Smooth muscle cell (in vitro differentiated cells): ENCODE data around the gene ITPR1. TPM values are rescaled to one million over a fixed set of nuclear protein-coding genes. Genes with fewer than 3 reads are reported as not detected.

Experiments
- DNase-seq: peaks from one replicate; lab custom pipeline; 2025; ENCODE audit not compliant: unreplicated experiment; lab: John Stamatoyannopoulos, UW
- H2AFZ ChIP-seq: fragments of 200-600 bp; sonication (generic); 2 replicates; pipeline ENCODE4 v1.6.0; 2016; ENCODE audit warnings: antibody characterized with exemption, low read depth, mild to moderate bottlenecking
- H3F3A ChIP-seq: fragments of 200-600 bp; sonication (generic); 2 replicates; pipeline ENCODE4 v1.6.0; 2017; ENCODE audit warnings: antibody characterized with exemption, low read depth
- H3K27ac ChIP-seq: fragments of 200-600 bp; sonication (generic); 2 replicates; pipeline ENCODE4 v1.5.1; 2016; ENCODE audit warnings: low read depth, mild to moderate bottlenecking
- H3K27me3 ChIP-seq: fragments of 200-600 bp; sonication (generic); 2 replicates; pipeline ENCODE4 v1.6.1; 2016; ENCODE audit warnings: low read depth, mild to moderate bottlenecking
- H3K36me3 ChIP-seq: fragments of 200-600 bp; sonication (generic); 2 replicates; pipeline ENCODE4 v1.5.1; 2016; ENCODE audit warnings: low read depth
- H3K4me1 ChIP-seq: fragments of 200-600 bp; sonication (generic); 2 replicates; pipeline ENCODE4 v1.5.1; 2016; ENCODE audit warnings: low read depth
- H3K4me2 ChIP-seq: fragments of 200-600 bp; sonication (generic); 2 replicates; pipeline ENCODE4 v1.6.0; 2016; ENCODE audit warnings: mild to moderate bottlenecking
- H3K4me3 ChIP-seq: fragments of 200-600 bp; sonication (generic); 2 replicates; pipeline ENCODE4 v1.5.1; 2016; ENCODE audit warnings: mild to moderate bottlenecking
- H3K79me2 ChIP-seq: fragments of 200-600 bp; sonication (generic); 2 replicates; pipeline ENCODE4 v1.6.0; 2016; ENCODE audit warnings: low read depth, mild to moderate bottlenecking
- H3K9ac ChIP-seq: fragments of 200-600 bp; sonication (generic); 2 replicates; pipeline ENCODE4 v1.6.0; 2016; ENCODE audit warnings: low read depth
- H3K9me3 ChIP-seq: fragments of 200-600 bp; sonication (generic); replicated peaks from 2 replicates; pipeline ENCODE4 v1.5.1; 2016; ENCODE audit warnings: low read depth
- H4K20me1 ChIP-seq: fragments of 200-600 bp; sonication (generic); 2 replicates; pipeline ENCODE4 v1.6.0; 2016; ENCODE audit warnings: low read depth
- WGBS: methylation state at CpG from one replicate; pipeline ENCODE4 v1.1.7; 2016; ENCODE audit warnings: low lambda C conversion rate; 5-methylcytosine and 5-hydroxymethylcytosine counted together
- polyA plus RNA-seq: library from polyadenylated mRNA; unstranded; fragments of >200 nt; fragmentation: Nextera tagmentation; extraction: Ambion mirVana; gene quantifications from 2 replicates; pipeline ENCODE4 v1.2.1, GENCODE V29; 2016
- total RNA-seq: library from RNA; depleted of rRNA; stranded (reverse); fragments of >200 nt; gene quantifications from 2 replicates; pipeline ENCODE4 v1.2.3, GENCODE V29; 2014
- TF ChIP-seq, protein P1 (sequence below): fragments of 200-600 bp; sonication (generic); IDR thresholded peaks from 2 replicates; pipeline ENCODE4 v1.5.1; 2017; ENCODE audit warnings: borderline replicate concordance, mild to moderate bottlenecking, antibody characterized with exemption; ENCODE audit not compliant: insufficient read depth, poor library complexity, severe bottlenecking

Gene ITPR1
- total and polyA plus RNA-seq, 2 experiments from 2014 or later, result 16.4 to 28.6 TPM

DNA sequence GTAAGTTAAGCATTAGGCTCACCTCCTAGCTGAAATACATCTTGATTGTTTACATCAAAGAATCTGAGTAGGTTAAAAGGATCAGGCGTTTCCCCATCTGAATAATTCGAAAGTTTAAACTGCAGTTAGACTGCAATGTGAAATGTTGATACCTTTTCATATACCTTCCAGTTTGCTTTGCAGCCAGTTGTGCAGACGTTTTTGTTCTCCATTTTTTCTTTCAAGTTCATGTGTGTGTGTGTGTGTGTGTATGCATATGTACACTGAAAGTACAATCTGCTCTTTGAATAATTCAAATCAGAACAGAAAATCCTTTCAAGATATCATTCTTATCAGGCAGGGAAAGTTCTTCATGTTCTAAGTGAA is 2.9 kb downstream of the ITPR1 start:
- WGBS, result 87% methylated on average over 3 of the region's 3 CpGs
- Histone ChIP-seq H3K4me3 (no peak overlapping the region), H3K27me3 (peaks cover 5% of the 10 kb centered on the region), H3K27ac (no peak overlapping the region), H3K4me2 (no peak overlapping the region), H3K9me3 (no peaks in the 10 kb centered on the region), H3K9ac (no peak overlapping the region), H2AFZ (no peak overlapping the region), H4K20me1 (no peaks in the 10 kb centered on the region), H3F3A (peaks cover 4% of the 10 kb centered on the region), H3K4me1 (peaks cover 10% of the 10 kb centered on the region), H3K36me3 (no peaks in the 10 kb centered on the region), H3K79me2 (no peaks in the 10 kb centered on the region)
- no peak for DNase-seq
- TF ChIP-seq, protein P1, sequence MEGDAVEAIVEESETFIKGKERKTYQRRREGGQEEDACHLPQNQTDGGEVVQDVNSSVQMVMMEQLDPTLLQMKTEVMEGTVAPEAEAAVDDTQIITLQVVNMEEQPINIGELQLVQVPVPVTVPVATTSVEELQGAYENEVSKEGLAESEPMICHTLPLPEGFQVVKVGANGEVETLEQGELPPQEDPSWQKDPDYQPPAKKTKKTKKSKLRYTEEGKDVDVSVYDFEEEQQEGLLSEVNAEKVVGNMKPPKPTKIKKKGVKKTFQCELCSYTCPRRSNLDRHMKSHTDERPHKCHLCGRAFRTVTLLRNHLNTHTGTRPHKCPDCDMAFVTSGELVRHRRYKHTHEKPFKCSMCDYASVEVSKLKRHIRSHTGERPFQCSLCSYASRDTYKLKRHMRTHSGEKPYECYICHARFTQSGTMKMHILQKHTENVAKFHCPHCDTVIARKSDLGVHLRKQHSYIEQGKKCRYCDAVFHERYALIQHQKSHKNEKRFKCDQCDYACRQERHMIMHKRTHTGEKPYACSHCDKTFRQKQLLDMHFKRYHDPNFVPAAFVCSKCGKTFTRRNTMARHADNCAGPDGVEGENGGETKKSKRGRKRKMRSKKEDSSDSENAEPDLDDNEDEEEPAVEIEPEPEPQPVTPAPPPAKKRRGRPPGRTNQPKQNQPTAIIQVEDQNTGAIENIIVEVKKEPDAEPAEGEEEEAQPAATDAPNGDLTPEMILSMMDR, result no peak

DNA sequence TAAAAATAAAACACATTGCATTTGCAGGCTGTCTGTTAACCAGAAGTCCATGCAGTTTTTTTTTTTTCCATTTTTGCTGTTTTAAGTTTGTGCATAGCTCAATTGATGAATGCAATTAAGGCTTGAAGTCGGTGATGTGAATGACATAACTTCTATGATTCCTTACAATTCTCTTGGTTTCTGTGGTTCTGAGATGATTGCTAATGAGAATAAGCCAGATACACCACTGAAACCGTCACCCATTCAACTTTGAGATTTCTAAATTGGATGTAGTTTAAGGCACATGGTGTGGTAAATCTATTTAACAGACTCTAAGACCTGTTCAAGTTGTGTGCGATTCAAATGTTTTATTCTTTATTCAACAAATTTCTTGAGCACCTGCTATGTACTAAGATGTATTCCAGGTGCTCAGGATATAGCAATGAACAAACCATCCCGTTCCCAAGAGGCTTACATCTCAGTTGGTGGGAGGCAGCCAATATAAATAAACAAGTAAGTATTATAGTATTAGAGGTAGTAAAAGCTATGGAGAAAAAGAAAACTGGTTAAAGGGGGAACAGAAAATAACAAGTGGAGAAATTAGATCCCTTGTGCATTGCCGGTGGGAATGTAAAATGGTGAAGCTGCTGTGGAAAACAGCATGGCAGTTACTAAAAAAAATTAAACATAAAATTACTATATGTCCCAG is 4.0 kb downstream of the ITPR1 start:
- Histone ChIP-seq H3K9me3 (no peaks in the 10 kb centered on the region), H3F3A (peaks cover 4% of the 10 kb centered on the region), H3K27me3 (no peaks in the 10 kb centered on the region), H3K36me3 (no peaks in the 10 kb centered on the region), H3K4me2 (no peak overlapping the region), H3K27ac (no peak overlapping the region), H4K20me1 (no peaks in the 10 kb centered on the region), H2AFZ (no peak overlapping the region), H3K79me2 (no peaks in the 10 kb centered on the region), H3K4me1 (peaks cover 10% of the 10 kb centered on the region), H3K9ac (no peak overlapping the region), H3K4me3 (no peak overlapping the region)
- TF ChIP-seq, protein P1, result no peak
- 85% methylated on average over 5 of the region's 5 CpGs for WGBS
- no peak for DNase-seq

- Histone ChIP-seq H3K9ac (no peak overlapping the region), H3K27me3 (no peaks in the 10 kb centered on the region), H3K27ac (no peak overlapping the region), H3F3A (peaks cover 4% of the 10 kb centered on the region), H2AFZ (no peak overlapping the region), H3K9me3 (no peaks in the 10 kb centered on the region), H3K4me1 (peaks cover 10% of the 10 kb centered on the region), H3K36me3 (no peaks in the 10 kb centered on the region), H3K79me2 (no peaks in the 10 kb centered on the region), H3K4me2 (no peak overlapping the region), H4K20me1 (no peaks in the 10 kb centered on the region), H3K4me3 (no peak overlapping the region)
- TF ChIP-seq, protein P1, result no peak
- DNase-seq, result no peak
- WGBS, result 73% methylated on average over 1 of the region's 1 CpG
Measured at GRCh38 chr3:4497843-4498324, 4.7 kb downstream of the ITPR1 start.

GRCh38 chr3:4498446-4498845 is 5.3 kb downstream of the ITPR1 start:
- 77% methylated on average over 5 of the region's 5 CpGs for WGBS
- peaks cover 10% of the 10 kb centered on the region for H3K4me1 ChIP-seq
- DNase-seq, result no peak
- no peak overlapping the region for H3K27ac ChIP-seq
- H3K36me3 ChIP-seq, result no peaks in the 10 kb centered on the region
- TF ChIP-seq, protein P1, result no peak
- H3K27me3 ChIP-seq, result no peaks in the 10 kb centered on the region
- no peak overlapping the region for H3K4me3 ChIP-seq
- H3K9me3 ChIP-seq, result no peaks in the 10 kb centered on the region
- no peak overlapping the region for H3K9ac ChIP-seq
- no peak overlapping the region for H2AFZ ChIP-seq
- no peaks in the 10 kb centered on the region for H3K79me2 ChIP-seq
- H3F3A ChIP-seq, result peaks cover 4% of the 10 kb centered on the region
- H3K4me2 ChIP-seq, result no peak overlapping the region
- no peaks in the 10 kb centered on the region for H4K20me1 ChIP-seq
